Measurements from ENCODE around the gene DYRK1A.

Gene DYRK1A

GRCh38 chr21:37381883-37382585 lies 15.5 kb downstream of the DYRK1A start:
- DNase-seq (ENCODE audit: low read depth) = no peak
- no peak overlapping the region for H3K4me3 ChIP-seq (ENCODE audit: low read depth, low read length)

- no peak overlapping the region for H3K4me3 ChIP-seq (ENCODE audit: low read depth, low read length)
- DNase-seq (ENCODE audit: low read depth) = no peak
These were observed 16.5 kb downstream of the DYRK1A start for GRCh38 chr21:37383086-37383485.

DNA sequence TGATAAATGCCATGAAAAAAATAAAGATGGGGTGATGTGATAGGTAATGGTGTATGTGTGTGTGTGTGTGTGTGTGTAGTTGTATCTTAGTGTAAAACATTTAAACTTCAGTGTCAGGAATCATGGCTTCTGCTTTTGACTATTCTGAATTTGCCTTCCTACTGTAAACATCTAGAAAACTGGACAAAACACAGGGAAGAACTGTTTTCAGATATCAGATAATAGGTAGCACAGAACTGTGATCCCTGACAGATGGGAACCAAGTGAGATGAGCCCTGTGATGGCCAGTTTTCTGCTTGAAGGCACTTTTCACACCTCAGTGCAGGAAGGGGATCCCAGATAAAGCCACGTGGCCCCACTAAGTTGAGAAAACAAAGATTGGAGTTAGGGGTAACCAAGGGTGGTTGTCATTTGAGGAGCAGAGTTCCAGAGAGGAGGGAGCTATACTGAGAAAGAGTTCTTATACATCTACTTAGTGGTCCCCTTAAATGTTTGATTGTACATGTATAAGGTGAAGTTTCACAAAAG lies 17.3 kb downstream of the DYRK1A start:
- no peak for DNase-seq (ENCODE audit: low read depth)
- no peak overlapping the region for H3K4me3 ChIP-seq (ENCODE audit: low read depth, low read length)

GRCh38 chr21:37384416-37384815 lies 17.8 kb downstream of the DYRK1A start:
- DNase-seq (ENCODE audit: low read depth) = no peak
- H3K4me3 ChIP-seq (ENCODE audit: low read depth, low read length) = no peak overlapping the region

- no peak overlapping the region for H3K4me3 ChIP-seq (ENCODE audit: low read depth, low read length)
- no peak for DNase-seq (ENCODE audit: low read depth)
These were observed 18.7 kb downstream of the DYRK1A start for GRCh38 chr21:37385179-37385765.

GRCh38 chr21:37386151-37386550 lies 19.6 kb downstream of the DYRK1A start:
- no peak overlapping the region for H3K4me3 ChIP-seq (ENCODE audit: low read depth, low read length)
- no peak for DNase-seq (ENCODE audit: low read depth)

- DNase-seq (ENCODE audit: low read depth) = no peak
- H3K4me3 ChIP-seq (ENCODE audit: low read depth, low read length) = no peak overlapping the region
These were observed 22.9 kb downstream of the DYRK1A start for GRCh38 chr21:37389456-37389855.

- no peak for DNase-seq (ENCODE audit: low read depth)
- no peak overlapping the region for H3K4me3 ChIP-seq (ENCODE audit: low read depth, low read length)
These were observed 25.1 kb downstream of the DYRK1A start for GRCh38 chr21:37391666-37392065.

DNA sequence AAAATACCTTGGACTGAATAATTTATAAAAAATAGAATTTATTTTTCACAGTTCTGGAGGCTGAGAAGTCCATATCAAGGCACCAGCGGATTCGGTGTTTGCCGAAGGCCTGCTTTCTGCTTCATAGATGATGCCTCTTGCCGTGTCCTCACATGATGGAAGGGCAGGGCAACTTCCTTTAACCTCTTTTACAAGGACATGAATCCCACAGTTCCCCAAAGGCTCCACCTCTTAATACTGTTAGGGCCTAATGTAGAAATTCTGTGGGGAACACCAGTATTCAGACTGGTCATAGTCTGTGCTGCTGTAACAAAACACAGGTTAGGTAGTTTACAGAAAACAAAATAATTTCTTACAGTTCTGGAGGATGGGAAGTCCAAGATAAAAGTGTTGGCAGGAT lies 25.9 kb downstream of the DYRK1A start:
- DNase-seq (ENCODE audit: low read depth) = no peak
- H3K4me3 ChIP-seq (ENCODE audit: low read depth, low read length) = no peak overlapping the region

DNA sequence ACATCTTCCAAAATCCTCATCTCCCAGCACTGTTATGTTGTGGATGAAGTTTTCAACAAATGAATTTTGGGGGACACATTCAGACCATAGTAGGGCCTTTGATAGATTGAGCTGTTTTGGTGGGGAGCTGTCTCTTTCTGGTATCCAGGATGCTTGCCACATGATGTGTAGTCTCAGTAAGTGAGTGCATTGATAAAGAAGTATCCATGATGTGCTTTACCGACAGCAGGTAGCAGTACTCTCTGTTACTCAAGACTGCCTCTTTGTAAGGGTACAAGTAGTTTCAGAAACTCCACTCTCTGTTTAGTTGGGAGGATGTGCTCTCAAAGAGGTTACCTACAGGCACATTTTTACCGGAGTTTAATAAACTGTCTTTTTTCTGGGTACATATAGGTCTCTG lies 26.5 kb downstream of the DYRK1A start:
- H3K4me3 ChIP-seq (ENCODE audit: low read depth, low read length) = no peak overlapping the region
- DNase-seq (ENCODE audit: low read depth) = no peak

DNA sequence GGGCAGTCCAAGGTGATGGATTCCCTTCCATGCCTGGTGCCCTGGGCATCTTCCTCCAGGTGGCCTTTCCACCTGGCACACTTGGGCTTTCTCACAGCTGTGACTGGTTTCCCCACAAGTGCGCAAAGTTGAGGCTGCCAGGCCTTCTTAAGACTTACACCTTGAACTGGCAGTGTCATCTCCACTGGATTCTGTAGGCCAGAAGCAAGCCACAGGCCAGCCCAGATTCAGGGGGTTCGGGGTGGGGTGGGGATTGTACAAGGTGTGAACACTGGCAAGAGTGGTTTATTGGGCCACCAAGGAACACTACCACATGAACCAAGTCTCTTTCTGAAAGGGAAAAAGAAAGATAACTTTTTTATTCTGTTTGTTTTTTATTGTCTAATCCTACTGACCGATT lies 27.2 kb downstream of the DYRK1A start:
- H3K4me3 ChIP-seq (ENCODE audit: low read depth, low read length) = no peak overlapping the region
- no peak for DNase-seq (ENCODE audit: low read depth)

- no peak overlapping the region for H3K4me3 ChIP-seq (ENCODE audit: low read depth, low read length)
These were observed 29.4 kb downstream of the DYRK1A start for GRCh38 chr21:37395961-37396360.

GRCh38 chr21:37396855-37397254 lies 30.3 kb downstream of the DYRK1A start:
- H3K4me3 ChIP-seq (ENCODE audit: low read depth, low read length) = no peak overlapping the region
- no peak for DNase-seq (ENCODE audit: low read depth)

More at GRCh38 chr21:37395961-37396360, 29.4 kb downstream of the DYRK1A start:
- DNase-seq (ENCODE audit: low read depth) = no peak

- DNase-seq (ENCODE audit: low read depth) = no peak
These were observed 32.1 kb downstream of the DYRK1A start for GRCh38 chr21:37398697-37399096.

GRCh38 chr21:37402251-37402867 lies 35.8 kb downstream of the DYRK1A start:
- DNase-seq (ENCODE audit: low read depth) = no peak
- no peak overlapping the region for H3K4me3 ChIP-seq (ENCODE audit: low read depth, low read length)

More at GRCh38 chr21:37398697-37399096, 32.1 kb downstream of the DYRK1A start:
- H3K4me3 ChIP-seq (ENCODE audit: low read depth, low read length) = no peak overlapping the region

DNA sequence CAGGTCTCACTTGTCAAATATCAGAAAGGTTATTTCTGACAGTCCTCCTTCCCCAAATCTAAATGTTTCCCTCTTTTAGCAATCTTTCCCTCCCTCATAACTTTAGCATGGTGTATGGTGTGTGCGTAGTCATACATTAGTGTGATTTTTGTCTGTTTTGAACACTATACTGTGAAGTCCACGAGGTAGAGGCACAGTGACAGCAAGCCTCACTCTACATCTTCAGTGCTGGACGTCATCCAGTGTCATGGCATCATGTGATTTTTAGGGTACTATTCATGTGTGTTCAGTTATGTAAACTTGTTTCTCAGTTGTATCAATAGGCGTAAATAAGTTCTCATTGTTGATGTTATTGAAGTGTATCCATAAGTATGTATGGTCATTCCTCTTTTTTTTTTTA lies 39.1 kb downstream of the DYRK1A start:
- DNase-seq (ENCODE audit: low read depth) = no peak
- no peak overlapping the region for H3K4me3 ChIP-seq (ENCODE audit: low read depth, low read length)

GRCh38 chr21:37407719-37408420 lies 41.3 kb downstream of the DYRK1A start:
- DNase-seq (ENCODE audit: low read depth) = no peak
- no peak overlapping the region for H3K4me3 ChIP-seq (ENCODE audit: low read depth, low read length)

- no peak overlapping the region for H3K4me3 ChIP-seq (ENCODE audit: low read depth, low read length)
- DNase-seq (ENCODE audit: low read depth) = no peak
These were observed 42.1 kb downstream of the DYRK1A start for GRCh38 chr21:37408464-37409193.

DNA sequence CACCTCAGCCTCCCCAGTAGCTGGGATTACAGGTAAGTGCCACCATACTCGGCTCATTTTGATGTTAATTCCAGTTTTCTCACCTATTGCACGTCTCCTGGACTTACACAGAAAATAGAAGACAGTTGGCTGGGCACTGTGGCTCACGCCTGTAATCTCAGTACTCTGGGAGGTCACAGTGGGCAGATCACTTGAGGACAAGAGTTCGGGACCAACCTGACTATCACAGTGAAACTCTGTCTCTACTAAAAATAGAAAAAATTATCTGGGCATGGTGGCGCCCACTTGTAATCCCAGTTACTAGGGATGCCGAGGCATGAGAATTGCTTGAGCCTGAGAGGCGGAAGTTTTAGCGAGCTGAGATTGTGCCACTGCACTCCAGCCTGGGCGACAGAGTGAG lies 44.1 kb downstream of the DYRK1A start:
- no peak for DNase-seq (ENCODE audit: low read depth)
- no peak overlapping the region for H3K4me3 ChIP-seq (ENCODE audit: low read depth, low read length)

Data from skeletal muscle cell (primary cell).